ENCODE measurements around the gene DGCR6L.
"Not testable (repeated sequence)": the region's sequence is repeated elsewhere in the genome, so short reads cannot be mapped to it uniquely, and the experiment has no call there.

Gene DGCR6L

DNA sequence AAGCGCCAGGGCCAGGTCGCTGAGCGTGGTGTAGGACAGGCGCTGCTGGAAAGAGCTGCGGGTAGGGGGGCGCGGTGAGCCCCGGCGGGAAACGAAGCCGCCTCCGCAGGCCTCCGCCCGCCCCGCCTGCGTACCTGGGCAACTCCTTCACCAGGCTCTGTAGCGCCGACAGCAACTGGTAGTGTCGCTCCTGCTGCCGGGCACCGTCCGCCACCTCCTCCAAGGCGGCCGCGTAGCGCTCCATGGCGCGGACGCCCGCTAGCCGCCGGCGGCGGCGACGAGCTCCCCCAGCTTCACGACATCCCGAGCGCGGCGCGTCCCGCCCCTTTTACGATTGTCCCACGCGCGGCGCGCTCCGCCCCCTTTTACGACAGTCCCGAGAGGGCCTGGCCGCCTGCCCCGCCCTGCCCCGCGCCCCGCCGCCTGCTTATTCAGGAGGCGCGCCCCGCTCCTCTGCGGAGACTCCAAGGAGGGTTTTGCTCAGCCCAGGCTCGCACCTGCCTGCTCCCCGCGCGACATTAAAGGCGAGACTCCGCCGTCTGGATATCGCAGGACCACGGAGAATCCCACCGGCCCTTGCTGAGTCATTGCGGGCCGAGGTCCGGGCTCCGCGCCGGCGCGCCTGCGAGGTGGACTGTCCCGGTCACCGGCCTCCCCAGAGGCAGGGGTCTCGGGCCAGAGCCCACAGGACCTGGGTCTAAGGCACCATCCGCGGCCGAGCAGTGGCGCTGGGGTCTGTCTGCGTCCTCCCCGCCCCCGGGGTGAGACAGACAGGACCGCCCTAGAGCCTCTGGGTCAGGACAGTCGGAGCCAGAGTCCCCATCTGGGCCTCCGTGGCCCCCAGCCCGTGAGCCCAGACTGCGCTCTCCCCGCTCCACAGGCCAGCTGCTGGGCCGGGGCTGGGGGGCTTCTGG is at the start of gene DGCR6L:
DGCR6L (minus strand) TSS at position 316 of the 914 bp plus-strand sequence; CDS start at position 244, 72 bp downstream.
- FAIRE-seq (no peak), DNase-seq (ENCODE audit: insufficient read length, low spot score) (peak; percentile 67)
- peak; percentile 61; the same call in 1 of the 2 replicates for TF ChIP-seq POLR2A (IDR thresholded peaks at IDR 0.05; ENCODE audit: low read depth, low read length)

GRCh38 chr22:20368875-20369274 is 49.0 kb upstream of the DGCR6L start:
- FAIRE-seq; DNase-seq (ENCODE audit: insufficient read length, low spot score): not testable (repeated sequence)

GRCh38 chr22:20366841-20367240 is 47.0 kb upstream of the DGCR6L start:
- not testable (repeated sequence) for DNase-seq (ENCODE audit: insufficient read length, low spot score); FAIRE-seq

GRCh38 chr22:20364335-20365260 is 44.7 kb upstream of the DGCR6L start:
- DNase-seq (ENCODE audit: insufficient read length, low spot score); FAIRE-seq: not testable (repeated sequence)

DNA sequence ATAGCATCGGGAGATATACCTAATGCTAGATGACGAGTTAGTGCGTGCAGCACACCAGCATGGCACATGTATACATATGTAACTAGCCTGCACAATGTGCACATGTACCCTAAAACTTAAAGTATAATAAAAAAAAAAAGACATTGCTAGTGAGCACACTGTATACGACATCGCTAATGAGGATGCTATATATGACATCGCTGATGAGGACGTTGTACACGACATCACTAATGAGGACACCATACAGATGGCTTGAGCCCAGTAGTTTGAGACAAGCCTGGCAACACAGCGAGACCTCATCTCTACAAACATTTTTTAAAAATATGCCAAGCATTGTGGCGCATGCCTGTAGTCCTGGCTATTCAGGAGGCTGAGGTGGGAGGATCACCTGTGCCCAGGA is 42.5 kb upstream of the DGCR6L start:
- DNase-seq (ENCODE audit: insufficient read length, low spot score); FAIRE-seq: not testable (repeated sequence)

GRCh38 chr22:20361752-20362229 is 41.9 kb upstream of the DGCR6L start:
- not testable (repeated sequence) for DNase-seq (ENCODE audit: insufficient read length, low spot score); FAIRE-seq

- DNase-seq (ENCODE audit: insufficient read length, low spot score); FAIRE-seq: not testable (repeated sequence)
These were observed 41.2 kb upstream of the DGCR6L start for GRCh38 chr22:20360866-20361751.

DNA sequence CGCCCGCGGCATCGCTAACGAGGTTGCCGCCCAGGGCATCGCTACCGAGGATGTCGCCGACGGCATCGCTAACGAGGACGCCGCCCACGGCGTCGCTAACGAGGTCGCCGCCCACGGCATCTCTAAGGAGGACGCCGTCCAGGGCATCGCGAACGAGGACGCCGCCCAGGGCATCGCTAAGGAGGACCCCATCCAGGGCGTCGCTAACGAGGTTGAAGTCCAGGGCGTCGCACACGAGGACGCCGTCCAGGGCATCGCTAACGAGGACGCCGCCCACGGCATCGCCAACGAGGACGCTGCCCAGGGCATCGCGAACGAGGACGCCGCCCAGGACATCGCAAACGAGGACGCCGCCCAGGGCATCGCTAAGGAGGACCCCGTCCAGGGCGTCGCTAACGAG is 40.4 kb upstream of the DGCR6L start:
- not testable (repeated sequence) for FAIRE-seq; DNase-seq (ENCODE audit: insufficient read length, low spot score)

DNA sequence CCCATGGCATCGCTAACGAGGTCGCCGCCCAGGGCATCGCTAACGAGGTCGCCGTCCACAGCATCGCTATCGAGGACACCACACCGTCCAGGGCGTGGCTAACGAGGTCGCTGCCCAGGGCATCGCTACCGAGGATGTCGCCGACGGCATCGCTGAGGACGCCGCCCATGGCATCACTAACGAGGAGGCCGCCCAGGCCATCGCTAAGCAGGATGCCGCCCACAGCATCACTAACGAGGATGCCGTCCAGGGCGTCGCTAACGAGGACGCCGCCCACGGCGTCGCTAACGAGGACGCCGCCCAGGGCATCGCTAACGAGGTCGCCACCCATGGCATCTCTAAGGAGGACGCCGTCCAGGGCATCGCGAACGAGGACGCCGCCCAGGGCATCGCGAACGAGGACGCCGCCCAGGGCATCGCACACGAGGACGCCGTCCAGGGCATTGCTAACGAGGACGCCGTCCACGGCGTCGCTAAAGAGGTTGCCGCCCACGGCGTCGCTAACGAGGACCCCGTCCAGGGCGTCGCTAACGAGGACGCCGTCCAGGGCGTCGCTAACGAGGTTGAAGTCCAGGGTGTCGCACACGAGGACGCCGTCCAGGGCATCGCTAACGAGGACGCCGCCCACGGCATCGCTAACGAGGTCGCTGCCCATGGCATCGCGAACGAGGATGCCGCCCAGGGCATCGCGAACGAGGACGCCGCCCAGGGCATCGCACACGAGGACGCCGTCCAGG is 38.8 kb upstream of the DGCR6L start:
- not testable (repeated sequence) for FAIRE-seq; DNase-seq (ENCODE audit: insufficient read length, low spot score)

- not testable (repeated sequence) for DNase-seq (ENCODE audit: insufficient read length, low spot score); FAIRE-seq
These were observed 38.1 kb upstream of the DGCR6L start for GRCh38 chr22:20357967-20358366.

- not testable (repeated sequence) for FAIRE-seq; DNase-seq (ENCODE audit: insufficient read length, low spot score)
These were observed 37.0 kb upstream of the DGCR6L start for GRCh38 chr22:20356906-20357305.

DNA sequence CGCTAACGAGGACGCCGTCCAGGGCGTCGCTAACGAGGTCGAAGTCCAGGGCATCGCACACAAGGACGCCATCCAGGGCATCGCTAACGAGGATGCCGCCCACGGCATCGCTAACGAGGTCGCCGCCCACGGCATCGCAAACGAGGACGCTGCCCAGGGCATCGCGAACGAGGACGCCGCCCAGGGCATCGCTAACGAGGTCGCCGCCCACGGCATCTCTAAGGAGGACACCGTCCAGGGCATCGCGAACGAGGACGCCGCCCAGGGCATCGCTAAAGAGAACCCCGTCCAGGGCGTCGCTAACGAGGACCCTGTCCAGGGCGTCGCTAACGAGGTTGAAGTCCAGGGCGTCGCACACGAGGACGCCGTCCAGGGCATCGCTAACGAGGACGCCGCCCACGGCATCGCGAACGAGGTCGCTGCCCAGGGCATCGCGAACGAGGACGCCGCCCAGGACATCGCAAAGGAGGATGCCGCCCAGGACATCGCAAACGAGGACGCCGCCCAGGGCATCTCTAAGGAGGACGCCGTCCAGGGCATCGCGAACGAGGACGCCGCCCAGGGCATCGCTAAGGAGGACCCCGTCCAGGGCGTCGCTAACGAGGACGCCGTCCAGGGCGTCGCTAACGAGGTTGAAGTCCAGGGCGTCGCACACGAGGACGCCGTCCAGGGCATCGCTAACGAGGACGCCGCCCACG is 36.2 kb upstream of the DGCR6L start:
- not testable (repeated sequence) for FAIRE-seq; DNase-seq (ENCODE audit: insufficient read length, low spot score)
